Body of pancreas (tissue), 4 donors: Measurements from ENCODE around the gene GLG1. TPM values are rescaled to one million over a fixed set of nuclear protein-coding genes. Genes with fewer than 3 reads are reported as not detected.

ENCODE experiments used
- ATAC-seq: fragments of 150-250 bp; one replicate; pipeline ENCODE4 v1.9.1; 2016
- DNase-seq, 4 donors: peaks; one replicate each; pipeline ENCODE4 v3.0.0-alpha.2; 2019
- H3K27ac ChIP-seq, 4 donors: fragments of 200-600 bp; sonication (generic); 1 replicate in 3 of 4; 2 replicates in 1 of 4; pipeline versions ENCODE4 v1.5.1 to v1.6.1; 2016 to 2019; ENCODE audit warnings: mild to moderate bottlenecking in 1 of 4, mixed read lengths in 1 of 4, moderate library complexity in 1 of 4
- H3K27me3 ChIP-seq, 2 donors: fragments of 200-600 bp; sonication (generic); one replicate each; pipeline ENCODE4 v1.6.0; 2016; ENCODE audit warnings: mild to moderate bottlenecking in 1 of 2
- H3K36me3 ChIP-seq, 2 donors: fragments of 200-600 bp; sonication (generic); replicated peaks in 1 of 2; 2 replicates each; pipeline ENCODE4 v1.5.1; 2016; ENCODE audit warnings: low read depth in 2 of 2; ENCODE audit not compliant: insufficient read depth in 1 of 2
- H3K4me1 ChIP-seq: fragments of 200-600 bp; sonication (generic); one replicate; pipeline ENCODE4 v1.6.0; 2016
- H3K4me3 ChIP-seq, 2 donors: fragments of 200-600 bp; sonication (generic); 1 replicate in 1 of 2; 2 replicates in 1 of 2; pipeline ENCODE4 v1.5.1; 2016 to 2019
- H3K9me3 ChIP-seq, 3 donors: fragments of 200-600 bp; sonication (generic); 1 replicate in 2 of 3; 2 replicates in 1 of 3; pipeline ENCODE4 v1.5.1; 2016
- POLR2A ChIP-seq, 3 donors: fragments of 450-650 bp; IDR thresholded peaks; one replicate each; pipeline ENCODE4 v1.6.1; 2016; ENCODE audit warnings: antibody characterized with exemption in 3 of 3, mild to moderate bottlenecking in 2 of 3
- WGBS, 2 donors: methylation state at CpG; one replicate each; pipeline ENCODE4 v1.1.5; 2017; 5-methylcytosine and 5-hydroxymethylcytosine counted together
- intact Hi-C: fragments of 100-400 bp; cut with DNase I; formaldehyde crosslinking; loops from one replicate; pipeline ENCODE4 v1.15.1; 2023
- total RNA-seq, 2 donors: library from RNA; depleted of rRNA; stranded (reverse); fragments of >200 nt; gene quantifications; one replicate each; pipeline ENCODE4 v1.1.0, GENCODE V29; 2016
- TF ChIP-seq, protein P1 (sequence below), 7 experiments: fragments of 450-650 bp in 4 of 7; fragments of 200-600 bp in 3 of 7; sonication (generic) in 3 of 7; IDR thresholded peaks; one replicate each; pipeline ENCODE4 v1.5.1; 2016 to 2019; ENCODE audit warnings: antibody characterized with exemption in 7 of 7

GLG1 gene
- total RNA-seq, 2 donors from 2014 or later: 103 to 144 TPM

DNA sequence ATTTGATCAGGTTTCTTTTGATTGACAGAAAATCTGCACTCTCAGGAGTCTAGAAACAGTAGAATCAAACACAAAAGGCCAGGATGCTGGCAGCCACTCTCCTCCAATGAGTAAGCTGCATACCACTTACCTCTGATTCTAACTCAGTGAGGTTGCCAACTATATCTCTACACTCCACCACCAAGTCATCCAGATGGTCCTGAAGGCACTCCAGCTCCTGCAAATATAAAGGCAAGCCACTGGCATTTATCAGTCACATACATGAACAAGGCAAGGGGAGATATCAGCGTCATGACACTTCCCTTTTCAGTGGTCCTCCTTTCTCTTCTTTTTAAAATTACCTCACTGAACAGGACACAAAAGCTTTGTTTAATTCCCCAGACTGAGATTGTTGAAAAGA, 132.5 kb downstream of the GLG1 start:
- peaks cover 0 to 29% of the 10 kb centered on the region in 2 donors for H3K36me3 ChIP-seq
- no peaks in the 10 kb centered on the region for H3K27me3 ChIP-seq
- H3K27ac ChIP-seq: no peak overlapping the region
- TF ChIP-seq POLR2A (IDR thresholded peaks at IDR 0.05): no peak
- TF ChIP-seq, protein P1, sequence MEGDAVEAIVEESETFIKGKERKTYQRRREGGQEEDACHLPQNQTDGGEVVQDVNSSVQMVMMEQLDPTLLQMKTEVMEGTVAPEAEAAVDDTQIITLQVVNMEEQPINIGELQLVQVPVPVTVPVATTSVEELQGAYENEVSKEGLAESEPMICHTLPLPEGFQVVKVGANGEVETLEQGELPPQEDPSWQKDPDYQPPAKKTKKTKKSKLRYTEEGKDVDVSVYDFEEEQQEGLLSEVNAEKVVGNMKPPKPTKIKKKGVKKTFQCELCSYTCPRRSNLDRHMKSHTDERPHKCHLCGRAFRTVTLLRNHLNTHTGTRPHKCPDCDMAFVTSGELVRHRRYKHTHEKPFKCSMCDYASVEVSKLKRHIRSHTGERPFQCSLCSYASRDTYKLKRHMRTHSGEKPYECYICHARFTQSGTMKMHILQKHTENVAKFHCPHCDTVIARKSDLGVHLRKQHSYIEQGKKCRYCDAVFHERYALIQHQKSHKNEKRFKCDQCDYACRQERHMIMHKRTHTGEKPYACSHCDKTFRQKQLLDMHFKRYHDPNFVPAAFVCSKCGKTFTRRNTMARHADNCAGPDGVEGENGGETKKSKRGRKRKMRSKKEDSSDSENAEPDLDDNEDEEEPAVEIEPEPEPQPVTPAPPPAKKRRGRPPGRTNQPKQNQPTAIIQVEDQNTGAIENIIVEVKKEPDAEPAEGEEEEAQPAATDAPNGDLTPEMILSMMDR (IDR thresholded peaks at IDR 0.05): no peak
- no peaks in the 10 kb centered on the region for H3K9me3 ChIP-seq
- H3K4me1 ChIP-seq: peaks cover 7% of the 10 kb centered on the region
- H3K4me3 ChIP-seq: no peak overlapping the region
- ATAC-seq (no peak), DNase-seq (no peak)
- WGBS, 2 donors: 67 to 100% methylated on average over 1 of the region's 1 CpG
- intact Hi-C loops: no loop called here

- Histone ChIP-seq H3K4me1 (peaks cover 7% of the 10 kb centered on the region), H3K36me3 (peaks cover 0 to 38% of the 10 kb centered on the region in 2 donors), H3K27ac (no peak overlapping the region), H3K9me3 (no peaks in the 10 kb centered on the region), H3K27me3 (no peaks in the 10 kb centered on the region), H3K4me3 (no peak overlapping the region)
- 45 to 46% methylated on average over 3 of the region's 3 CpGs for WGBS, 2 donors
- DNase-seq (no peak), ATAC-seq (no peak)
- no peak for TF ChIP-seq POLR2A (IDR thresholded peaks at IDR 0.05)
- TF ChIP-seq, protein P1 (IDR thresholded peaks at IDR 0.05): no peak
- intact Hi-C loops: no loop called here
These were observed 134.4 kb downstream of the GLG1 start for GRCh38 chr16:74472540-74472939.

DNA sequence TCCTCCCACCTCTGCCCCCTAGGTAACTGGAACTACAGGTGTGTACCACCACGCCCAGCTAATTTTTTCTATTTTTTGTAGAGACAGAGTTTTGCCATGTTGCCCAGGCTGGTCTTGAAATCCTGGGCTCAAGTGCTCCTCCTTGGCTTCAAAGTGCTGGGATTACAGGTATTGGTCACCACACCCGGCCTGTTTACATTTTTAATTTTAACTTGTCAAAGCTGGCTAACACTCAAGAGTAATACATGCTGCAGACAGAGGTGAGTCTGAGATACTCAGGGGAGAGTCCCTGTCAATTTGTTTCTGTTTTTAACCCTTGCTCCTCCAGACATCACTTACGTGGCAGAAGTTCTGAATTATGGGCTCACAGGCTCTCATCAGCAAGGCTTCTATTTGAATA, 134.9 kb downstream of the GLG1 start:
- TF ChIP-seq POLR2A (IDR thresholded peaks at IDR 0.05): no peak
- TF ChIP-seq, protein P1 (IDR thresholded peaks at IDR 0.05): no peak
- H3K4me3 ChIP-seq: no peak overlapping the region
- H3K36me3 ChIP-seq: peaks cover 0 to 34% of the 10 kb centered on the region in 2 donors
- intact Hi-C loops: no loop called here
- 67 to 80% methylated on average over 3 of the region's 3 CpGs for WGBS, 2 donors
- ATAC-seq: no peak
- no peaks in the 10 kb centered on the region for H3K9me3 ChIP-seq
- peaks cover 7% of the 10 kb centered on the region for H3K4me1 ChIP-seq
- no peak for DNase-seq
- H3K27ac ChIP-seq: no peak overlapping the region
- no peaks in the 10 kb centered on the region for H3K27me3 ChIP-seq

DNA sequence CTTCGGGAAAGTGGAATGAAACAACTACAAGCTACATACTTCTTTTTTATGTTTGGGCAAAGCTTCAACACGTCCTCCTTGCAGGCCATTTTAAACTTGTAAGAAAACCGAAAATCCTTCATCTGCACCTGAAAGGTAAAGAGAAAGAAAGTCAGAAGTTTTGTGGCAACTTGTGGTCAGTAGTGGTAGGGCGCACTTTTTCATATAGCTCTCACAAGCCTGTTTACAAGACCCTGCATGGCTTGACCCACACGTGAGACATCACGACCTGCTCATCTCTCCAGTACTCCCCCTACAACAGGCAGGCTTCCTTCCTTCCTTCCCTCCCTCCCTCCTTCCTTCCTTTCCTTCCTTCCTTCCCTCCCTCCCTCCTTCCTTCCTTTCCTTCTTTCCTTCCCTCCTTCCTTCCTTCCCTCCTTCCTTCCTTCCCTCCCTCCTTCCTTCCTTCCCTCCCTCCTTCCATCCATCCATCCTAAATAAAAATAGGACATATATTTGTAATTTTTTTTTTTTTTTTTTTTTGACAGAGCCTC, 136.9 kb downstream of the GLG1 start:
- Histone ChIP-seq H3K4me3 (no peak overlapping the region), H3K9me3 (no peaks in the 10 kb centered on the region), H3K27me3 (no peaks in the 10 kb centered on the region), H3K27ac (no peak overlapping the region), H3K36me3 (peaks cover 0 to 31% of the 10 kb centered on the region in 2 donors), H3K4me1 (peaks cover 7% of the 10 kb centered on the region)
- ATAC-seq (no peak), DNase-seq (no peak)
- 75 to 87% methylated on average over 5 to 6 of the region's 6 CpGs for WGBS, 2 donors
- intact Hi-C loops: no loop called here
- TF ChIP-seq, protein P1 (IDR thresholded peaks at IDR 0.05): no peak
- TF ChIP-seq POLR2A (IDR thresholded peaks at IDR 0.05): no peak

DNA sequence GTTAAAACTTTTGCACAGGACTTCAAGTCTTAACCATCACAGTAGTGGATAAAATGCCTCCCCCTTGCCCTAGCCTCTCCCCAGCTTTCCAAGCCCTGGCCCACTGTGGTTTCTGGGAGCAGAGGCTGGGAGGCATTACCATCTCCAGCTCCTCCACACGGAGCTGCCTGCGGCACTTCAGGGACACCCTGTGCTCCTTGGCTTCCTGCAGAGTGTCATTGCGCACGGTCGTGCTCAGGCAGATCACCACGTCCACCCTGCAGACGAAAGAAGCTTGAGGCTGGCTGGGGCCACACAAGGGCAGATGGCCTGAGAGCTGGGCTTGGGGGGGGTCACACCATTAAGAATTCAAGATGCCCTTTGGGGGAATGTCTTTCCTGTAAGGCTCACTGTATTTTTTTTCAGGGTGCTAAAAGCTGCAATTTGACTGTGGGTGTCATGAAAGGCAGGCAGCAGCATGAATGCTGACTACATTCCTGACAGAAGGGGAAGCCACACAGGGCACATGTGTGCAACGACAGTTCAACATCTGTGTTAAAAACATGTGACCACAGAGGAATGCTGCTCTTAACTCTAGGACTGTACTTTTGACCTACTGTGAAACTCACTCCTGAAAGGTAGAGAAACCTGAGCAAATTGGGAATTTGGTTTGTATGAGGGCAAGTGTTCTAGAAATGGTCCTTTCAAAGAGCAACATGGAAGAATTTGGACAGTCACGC, 137.9 kb downstream of the GLG1 start:
- peaks cover 0 to 29% of the 10 kb centered on the region in 2 donors for H3K36me3 ChIP-seq
- WGBS, 2 donors: 53 to 90% methylated on average over 2 to 9 of the region's 9 CpGs
- TF ChIP-seq, protein P1 (IDR thresholded peaks at IDR 0.05): no peak
- no peak for TF ChIP-seq POLR2A (IDR thresholded peaks at IDR 0.05)

More for the DNA sequence above, 137.9 kb downstream of the GLG1 start:
- DNase-seq (no peak), ATAC-seq (no peak)
- H3K27ac ChIP-seq: no peak overlapping the region
- no peaks in the 10 kb centered on the region for H3K27me3 ChIP-seq
- peaks cover 7% of the 10 kb centered on the region for H3K4me1 ChIP-seq
- no peak overlapping the region for H3K4me3 ChIP-seq
- no peaks in the 10 kb centered on the region for H3K9me3 ChIP-seq
- intact Hi-C loops: no loop called here
